Kidney tubule cell (primary cell): ENCODE results near the gene SLC66A3.

Experiments used
- DNase-seq: peaks from one replicate; pipeline ENCODE4 v3.0.0-alpha.2; 2018; ENCODE audit warnings: low spot score

The SLC66A3 gene

DNA sequence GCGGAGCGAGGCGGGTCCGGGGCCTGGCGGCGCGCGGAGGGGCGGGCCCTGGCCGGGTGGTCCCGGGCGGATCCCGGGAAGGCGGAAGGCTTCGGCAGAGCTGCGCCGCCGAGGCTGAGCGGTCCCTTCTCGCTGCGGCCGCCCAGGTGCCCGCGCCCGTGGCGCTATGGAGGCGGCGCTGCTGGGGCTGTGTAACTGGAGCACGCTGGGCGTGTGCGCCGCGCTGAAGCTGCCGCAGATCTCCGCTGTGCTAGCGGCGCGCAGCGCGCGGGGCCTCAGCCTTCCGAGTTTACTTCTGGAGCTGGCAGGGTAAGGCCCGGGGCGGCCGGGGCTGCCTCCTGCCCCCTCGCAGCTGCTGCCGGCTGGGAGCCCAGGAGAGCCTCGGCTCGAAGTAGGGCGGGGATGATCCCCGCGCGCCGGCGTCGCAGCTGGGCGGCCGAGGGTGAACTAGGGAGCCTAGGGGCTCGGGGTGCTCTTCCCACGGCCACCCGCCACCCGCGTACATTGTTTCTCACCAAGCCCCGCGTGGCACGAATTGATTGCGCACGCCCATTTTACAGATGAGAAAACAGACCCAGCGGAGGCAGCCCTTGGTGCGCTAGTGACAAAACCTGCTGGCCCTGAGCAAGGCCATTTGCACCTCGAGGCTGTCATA, at the start of gene SLC66A3:
Gene SLC66A3, plus strand, starts transcription at position 87 of the 655 bp plus-strand sequence. Its CDS starts 80 bp downstream, at position 167.
- DNase-seq = peak; percentile 89

DNA sequence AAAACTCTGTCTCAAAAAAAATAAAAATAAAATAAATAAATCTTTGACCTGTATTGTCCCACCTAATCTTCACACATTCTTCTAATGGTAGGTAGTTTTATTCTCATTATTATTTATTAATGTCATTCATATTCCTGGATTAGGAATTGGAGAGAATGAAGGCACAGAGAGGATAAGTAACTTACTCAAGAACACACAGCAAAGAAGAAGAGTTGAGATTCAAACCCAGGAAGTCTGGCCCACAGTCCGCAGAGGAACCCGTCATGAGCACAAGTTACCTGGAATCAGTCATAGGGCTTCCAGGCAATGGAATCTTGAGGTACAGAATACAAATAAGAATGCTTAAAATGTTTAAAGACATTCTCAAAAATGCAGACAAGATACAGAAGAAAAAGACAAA, 46.3 kb upstream of the SLC66A3 start:
- DNase-seq = no peak

DNA sequence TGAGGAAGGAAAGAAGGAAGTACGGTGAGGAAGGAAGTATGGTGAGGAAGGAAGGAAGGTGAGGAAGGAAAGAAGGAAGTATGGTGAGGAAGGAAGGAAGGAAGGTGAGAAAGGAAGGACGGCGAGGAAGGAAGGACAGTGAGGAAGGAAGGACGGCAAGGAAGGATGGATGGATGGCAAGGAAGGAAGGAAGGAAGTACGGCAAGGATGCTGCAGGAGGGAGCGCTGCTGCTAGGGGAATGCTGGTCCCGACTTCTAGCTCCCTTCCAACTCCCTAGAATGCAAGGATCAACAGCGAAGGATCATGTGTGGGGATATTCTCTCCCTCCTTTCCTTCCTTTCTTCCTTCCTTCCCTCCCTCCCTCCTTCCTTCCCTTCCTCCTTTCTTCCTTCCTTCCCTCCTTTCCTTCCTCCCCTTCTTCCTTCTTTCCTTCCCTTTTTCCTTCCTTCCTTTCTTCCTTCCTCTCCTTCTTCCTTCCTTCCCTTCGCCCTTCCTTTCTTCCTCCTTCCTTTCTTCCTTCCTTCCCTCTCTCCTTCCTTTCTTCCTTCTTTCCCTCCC, 42.3 kb upstream of the SLC66A3 start:
- no peak for DNase-seq

DNA sequence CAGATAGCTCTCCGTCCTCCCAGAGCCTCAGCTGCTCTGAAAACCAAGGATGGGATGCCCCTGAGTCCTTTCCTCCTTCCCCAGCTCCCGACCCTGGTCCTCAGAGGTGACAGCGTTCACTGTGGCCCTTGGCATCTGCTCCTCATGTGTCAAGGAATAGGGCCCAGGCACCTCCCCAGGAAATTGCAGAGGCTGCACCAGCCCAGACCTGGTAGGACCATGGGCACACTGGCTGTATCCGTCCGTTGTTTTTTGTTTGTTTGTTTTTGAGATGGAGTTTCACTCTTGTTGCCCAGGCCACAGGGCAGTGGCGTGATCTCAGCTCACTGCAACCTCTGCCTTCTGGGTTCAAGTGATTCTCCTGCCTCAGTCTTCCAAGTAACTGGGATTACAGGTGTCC, 37.5 kb upstream of the SLC66A3 start:
- no peak for DNase-seq

DNA sequence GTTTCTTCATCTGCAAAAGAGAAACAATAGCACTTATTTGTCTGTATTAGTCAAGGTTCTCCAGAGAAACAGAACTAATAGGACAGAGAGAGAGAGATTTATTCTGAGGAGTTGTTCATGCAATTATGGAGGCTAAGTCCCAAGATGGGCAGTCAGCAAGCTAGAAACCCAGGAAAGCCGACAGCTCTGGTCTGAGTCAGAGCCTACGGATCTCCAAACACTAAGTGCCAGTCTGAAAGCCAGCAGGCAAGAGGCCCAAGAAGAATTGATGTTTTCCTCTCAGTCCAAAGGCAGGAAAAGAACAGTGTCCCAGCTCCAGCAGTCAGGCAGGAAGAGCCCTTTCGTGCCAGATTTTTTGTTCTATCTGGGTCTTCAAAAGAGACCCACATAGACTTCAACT, 36.5 kb upstream of the SLC66A3 start:
- no peak for DNase-seq

DNA sequence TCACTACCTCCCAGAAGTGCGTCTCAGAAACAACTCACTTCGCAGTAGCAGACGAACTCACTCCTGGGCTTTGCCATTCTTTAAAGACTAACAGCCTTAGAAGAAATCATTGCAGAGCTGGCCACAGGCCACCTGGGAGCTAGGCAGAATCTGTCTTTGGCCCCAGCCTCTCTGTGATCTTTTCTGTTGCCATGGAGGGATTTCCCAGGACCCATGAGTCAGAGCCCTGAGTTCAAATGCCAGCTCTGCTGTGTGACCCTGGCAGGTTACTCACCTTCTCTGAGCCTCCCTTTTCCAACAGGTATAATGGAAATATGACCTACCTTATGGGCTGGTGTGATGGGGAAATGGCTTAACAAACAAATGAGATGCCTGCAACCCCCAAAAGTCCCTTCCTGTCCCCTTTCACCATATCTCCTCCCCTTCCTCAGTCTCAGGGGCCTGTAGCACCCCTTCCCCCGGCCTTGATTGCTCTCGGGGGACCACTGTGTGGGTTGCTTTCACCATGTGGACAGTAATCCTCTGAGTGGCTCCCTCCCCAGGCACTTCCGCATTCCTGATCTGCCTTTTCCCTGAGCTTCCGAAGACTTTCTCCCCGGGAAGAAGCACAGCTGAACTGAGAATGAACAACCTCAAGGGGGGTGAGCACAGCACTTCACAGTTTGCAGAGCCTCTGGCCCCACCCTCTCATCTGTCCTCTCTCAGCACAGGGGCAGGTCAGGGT, 34.0 kb upstream of the SLC66A3 start:
- DNase-seq = peak; percentile 36

DNA sequence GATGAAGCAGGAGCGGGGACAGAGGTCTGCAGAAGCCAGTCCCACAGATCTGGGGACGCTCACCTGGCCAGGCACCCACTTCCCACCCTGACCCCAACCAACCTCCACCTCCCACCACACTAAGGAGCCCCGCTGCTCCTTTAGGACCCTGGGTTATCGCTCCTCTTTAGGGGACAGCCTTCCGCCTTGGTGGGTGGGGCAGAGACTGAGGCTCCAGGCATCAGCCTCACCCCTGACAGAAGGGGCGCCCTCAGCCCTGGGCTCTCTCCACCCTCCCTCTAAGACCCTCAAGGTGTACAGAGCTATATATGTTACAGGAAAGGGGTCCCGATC, 33.5 kb upstream of the SLC66A3 start:
- no peak for DNase-seq

DNA sequence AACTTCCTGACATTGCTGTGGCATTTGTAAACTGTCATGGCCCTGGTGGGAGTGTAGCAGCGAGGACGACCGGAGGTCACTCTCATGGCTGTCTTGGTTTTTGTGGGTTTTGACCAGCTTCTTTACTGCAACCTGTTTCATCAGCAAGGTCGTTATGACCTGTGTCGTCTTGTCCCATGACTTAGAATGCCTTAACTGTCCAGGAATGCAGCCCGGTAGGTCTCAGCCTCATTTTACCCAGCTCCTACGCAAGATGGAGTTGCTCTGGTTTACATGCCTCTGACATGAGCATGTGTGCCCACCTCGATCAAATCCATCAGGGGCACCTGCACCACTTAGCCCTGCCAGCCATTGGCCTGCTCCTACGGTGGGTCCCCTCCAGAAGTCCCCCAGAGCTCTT, 32.9 kb upstream of the SLC66A3 start:
- no peak for DNase-seq

DNA sequence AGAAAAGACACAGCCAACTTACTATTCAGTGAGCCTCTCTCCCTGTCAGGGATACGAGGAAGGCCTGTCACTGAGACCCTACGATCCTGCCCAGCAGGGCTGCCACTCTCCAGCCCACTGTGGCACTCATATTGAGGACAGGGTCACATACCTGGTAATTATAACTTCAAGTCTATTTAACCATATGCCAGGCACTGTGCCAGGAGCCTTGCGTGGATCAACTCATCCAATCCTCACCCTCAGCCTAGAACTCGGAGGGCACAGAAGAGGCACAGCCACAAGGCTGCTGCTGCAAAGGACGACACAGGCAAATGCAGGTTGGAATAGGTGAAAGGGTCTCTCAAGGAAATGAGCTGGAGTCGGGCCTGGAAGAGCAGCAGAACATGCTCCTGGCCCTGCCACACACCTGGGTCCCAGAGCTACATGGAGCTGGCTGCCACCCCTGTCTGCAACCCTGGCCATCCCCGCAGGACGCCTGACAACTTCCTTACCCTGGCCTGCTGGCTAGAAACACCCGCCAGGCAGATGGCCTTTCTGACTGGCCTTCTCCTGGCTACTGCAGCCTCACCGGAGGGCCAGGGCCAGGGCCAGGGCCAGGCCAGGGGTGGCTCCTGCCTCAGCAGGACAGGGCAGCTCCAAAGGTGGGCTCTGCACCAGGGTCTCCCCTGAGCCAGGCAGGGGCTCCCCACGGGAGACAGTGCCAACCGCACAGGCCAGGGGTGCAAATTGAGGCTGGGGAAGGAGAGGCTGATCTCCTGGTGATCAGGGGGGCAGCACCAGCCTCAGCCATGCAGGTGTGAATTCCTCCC, 32.1 kb upstream of the SLC66A3 start:
- no peak for DNase-seq

DNA sequence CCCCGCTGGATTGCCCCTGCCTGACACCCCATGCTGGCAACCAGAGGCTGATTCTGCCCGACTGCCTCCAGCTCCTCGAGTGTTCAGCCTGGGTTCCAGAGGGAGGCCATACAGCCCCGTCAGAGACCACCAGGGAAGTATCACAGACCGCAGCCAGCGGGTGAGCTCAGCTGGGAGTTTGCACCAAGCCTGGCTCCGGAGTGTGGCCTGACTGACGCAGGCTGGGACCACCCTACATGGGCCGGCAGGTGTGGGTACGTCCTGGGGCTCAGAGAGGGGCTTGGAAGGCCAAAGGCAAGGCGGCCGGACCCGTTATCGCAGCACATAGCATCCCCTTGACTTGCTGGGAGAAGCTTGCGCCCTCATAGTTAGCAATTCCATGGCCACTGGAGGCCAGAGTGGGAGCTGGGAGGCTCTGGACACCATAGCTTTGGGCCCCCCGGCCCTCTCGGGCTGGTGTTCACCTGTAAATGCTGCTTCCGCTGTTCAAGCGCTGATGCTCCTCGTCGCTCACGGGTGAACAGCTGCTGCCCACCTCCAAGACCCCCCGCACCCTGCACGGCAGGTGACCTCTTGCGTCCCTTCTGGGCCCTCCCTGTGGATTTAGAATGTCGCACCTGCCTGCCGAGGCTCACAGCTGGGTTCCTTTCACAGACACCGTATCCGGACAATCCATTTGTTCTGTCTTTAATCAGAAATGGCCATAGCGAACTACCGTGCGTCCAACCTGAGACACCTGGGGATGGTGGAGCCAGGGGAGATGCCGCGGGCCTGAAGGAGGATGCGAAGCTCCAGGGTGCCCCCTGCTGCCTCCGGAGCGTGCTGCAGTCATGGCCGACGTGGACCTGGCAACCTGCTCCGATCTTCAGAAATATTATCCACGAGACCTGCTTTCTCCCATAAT, 31.2 kb upstream of the SLC66A3 start:
- peak; percentile 73 for DNase-seq

DNA sequence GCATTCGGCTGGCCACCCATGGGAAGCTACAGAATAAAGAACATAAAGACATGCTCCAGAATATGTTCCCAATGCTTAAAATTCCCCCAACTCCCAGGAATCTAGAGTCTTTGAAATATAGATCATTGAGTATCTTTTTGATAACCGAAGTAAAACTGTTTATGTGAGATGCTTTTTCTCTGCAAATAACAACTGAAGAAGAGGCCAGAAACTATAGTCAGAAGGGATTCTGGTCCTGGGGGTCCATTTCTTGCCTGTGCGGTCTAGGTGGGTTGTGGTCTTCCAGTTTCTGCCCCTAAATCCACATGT, 30.6 kb upstream of the SLC66A3 start:
- DNase-seq = no peak

DNA sequence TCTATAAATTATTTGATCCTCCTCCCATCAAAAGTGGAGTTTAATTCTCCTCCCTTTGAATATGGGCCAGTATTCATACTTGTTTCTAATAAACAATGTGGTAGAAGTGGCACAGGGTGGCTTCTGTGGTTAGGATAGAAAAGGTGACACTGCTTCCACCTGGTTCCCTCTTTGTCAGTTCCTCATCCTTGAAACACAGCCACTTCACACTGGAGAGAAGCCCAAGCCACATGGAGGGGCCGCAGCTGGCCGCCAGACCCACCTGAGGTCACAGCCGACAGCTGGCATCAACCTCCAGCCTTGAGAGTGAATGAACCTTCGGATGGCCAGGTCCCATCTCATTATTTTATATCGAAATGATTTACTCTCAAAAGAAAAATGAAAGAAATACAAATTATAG, 27.5 kb upstream of the SLC66A3 start:
- DNase-seq = no peak

DNA sequence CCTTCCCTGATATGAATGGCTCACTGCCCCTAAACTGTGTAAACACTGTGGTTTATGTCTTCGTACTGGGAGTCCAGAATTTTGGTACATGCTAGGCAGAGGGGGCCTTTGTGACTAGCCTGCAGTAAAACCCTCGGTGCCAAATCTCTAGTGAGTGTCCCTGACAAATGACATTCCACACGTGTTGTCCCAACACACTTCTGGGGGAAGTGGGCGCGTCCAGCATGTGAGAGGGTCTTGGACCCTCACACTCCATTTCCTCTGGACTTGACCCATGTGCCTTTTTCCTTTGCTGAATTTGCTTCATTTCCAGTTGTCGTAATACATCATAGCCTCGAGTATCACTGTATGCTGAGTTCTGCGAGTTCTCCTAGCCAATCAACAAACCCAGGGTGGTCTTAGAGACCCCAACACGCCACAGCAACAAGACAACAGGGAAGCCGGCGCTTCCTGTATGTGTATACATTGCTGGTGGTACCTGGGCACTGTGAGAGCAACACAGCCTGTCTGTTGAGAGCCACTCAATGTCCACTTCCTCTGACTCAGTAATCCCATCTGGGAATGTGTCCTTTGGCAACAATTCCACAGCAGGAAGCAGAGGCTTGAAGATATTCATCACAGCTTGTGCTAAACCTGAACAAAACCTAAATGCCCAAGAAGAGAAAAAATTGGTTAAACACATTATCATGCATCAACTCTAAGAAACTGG, 26.9 kb upstream of the SLC66A3 start:
- DNase-seq = peak; percentile 67

DNA sequence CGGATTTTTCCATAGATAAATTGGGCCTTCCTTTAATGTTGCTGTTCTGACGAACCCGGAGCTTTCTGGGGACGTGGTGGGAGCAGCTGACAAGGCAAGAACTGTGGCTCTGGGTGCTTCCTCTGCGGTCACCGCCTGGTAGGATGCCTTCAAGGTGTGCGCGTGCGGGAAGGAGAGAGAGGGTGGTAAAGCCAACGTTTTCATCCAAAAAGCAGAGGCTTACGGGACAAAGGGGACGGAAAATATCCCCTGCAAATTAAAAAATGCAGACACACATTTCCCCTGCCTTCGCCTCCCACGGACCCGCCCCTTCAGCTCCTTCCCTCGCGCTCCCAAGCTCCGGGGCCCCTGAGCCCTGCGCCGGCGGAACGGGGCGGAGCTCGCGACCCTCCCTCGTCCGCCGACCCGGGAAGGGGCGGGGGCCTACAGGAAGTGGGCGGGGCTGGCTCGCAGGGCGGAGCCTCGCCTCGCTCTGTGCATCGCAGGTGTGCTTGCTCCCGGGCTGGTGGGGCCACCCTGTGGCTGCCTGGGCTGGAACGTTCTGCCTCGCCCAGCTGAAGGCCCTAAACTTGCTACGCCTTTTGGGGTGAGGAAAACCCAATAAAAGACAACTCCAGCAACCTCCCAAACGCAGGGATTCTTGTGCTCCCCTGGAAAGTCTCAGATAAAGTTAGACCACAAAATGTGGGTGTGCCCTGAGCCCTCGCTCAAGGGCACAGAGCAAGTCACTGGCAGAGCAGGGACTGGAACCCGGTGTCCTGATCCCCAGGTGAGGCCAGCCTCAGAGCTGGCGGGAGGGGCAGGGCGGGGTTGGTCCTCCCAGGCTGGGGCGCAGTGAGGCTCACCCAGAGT, 25.4 kb upstream of the SLC66A3 start:
- peak; percentile 67 for DNase-seq

DNA sequence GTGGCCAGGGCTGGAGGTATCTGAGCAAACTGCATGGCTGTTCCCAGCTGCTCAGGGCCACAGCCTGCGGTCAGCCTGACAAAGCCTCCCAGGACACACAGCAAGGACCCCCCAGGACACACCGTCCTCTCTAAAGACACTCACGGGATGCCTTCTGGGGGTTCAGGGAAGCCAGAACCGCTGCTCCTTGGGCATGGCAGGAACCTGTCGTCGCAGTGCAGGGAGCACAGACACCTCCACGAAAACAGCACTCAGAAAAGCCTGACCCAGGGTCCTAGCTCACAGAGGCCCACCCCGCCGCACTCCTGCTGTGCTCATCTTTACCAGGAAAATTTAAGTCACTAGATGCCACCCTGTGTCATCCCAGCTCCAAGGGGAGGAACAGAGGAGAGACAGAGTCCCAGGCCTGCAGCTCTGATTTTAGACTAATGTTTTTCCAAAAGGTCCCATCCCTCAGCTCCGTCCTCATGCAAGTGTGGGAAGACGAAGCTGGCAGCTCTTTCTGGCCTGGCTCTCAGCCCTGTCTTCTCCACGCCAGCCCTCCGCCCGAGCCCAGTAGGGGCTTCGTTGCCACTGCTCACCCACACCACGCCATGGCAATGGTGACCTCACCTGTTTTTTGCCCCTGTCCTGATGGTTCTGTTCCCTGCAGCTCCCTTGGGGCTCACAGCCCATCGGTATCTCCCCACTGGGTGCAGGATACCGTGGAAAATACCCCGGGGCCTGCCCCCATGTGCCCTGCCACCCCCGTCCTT, 23.9 kb upstream of the SLC66A3 start:
- no peak for DNase-seq

DNA sequence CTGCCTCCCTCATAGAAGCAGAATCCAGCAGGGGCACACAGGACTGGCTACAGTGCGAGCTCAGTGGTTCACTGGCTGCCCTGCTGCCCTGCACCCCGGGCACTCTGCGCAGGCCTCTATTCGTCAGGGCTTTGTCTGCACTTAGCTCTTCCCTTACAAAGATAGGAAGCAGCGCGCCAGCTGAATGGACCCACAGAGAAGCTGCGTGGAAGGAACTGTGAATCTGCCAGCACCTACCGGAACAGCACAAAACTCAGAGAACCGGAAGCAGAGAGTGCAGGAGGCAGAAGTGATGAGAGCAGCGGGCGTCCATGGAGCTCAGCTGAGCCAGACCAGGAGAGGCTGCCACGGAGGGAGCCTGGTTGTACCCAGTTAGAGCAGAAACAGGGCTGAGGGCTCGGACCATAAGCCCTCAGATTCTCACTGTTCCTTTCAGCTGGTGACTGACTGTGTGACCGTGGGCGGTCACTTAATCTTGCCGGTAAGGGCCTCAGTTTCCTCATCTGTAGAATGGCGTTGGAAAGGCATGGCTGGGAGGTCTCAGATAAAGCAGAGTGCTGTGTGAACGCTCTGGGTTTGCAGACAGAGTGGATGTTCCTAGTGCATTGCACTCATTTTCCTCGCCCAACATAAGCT, 23.1 kb upstream of the SLC66A3 start:
- no peak for DNase-seq

DNA sequence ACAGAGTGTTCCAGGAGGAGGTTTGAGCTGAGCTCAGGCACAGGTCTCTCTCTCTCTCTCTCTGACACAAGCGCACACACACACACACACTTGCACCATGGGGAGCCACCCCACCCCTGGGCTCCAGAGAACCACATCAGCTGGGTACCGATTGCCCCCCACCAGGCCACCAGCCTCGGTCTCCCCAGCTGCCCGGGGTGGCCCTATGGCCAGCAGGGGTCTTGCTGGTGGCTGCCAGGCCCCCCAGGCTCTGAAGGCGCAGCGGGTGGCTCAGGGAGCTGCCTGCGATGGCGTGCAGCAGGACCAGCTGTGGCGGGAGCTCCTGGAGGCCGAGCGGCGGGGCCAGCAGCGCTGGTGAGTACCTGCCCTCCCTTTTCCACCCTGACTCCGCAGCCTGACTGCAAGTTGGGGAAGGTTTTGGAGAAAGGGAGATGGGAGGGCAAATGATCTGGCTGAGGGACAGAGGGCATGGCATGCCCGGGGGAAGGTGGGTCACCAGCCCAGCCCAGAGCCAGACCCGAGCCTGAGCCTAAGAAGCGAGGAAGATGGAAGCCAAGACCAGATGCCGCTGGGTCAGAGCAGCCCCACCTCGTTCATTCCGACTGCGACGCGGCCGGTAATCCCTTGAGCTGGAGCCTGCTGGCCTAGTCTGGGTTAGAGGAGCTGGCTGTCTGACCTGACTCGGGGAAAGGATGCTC, 21.9 kb upstream of the SLC66A3 start:
- DNase-seq = no peak

DNA sequence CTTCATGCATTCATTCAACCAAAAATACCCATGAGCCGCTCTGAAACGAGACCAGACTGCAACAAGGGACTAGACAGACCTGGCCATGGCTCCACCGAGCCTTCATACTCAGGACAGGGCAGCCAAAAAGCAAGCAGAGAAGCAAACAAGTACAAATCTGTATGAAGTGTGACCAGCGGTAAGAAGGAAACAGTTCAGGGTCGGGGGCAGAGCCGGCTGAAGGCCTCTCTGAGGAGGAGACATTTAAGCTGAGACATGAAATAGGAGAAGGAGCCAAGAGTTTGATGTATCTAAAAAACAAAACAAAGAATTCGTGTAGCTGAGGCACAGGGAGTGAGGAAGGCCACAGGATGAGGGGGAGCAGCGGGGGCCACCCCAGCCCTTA, 21.3 kb upstream of the SLC66A3 start:
- DNase-seq = no peak

DNA sequence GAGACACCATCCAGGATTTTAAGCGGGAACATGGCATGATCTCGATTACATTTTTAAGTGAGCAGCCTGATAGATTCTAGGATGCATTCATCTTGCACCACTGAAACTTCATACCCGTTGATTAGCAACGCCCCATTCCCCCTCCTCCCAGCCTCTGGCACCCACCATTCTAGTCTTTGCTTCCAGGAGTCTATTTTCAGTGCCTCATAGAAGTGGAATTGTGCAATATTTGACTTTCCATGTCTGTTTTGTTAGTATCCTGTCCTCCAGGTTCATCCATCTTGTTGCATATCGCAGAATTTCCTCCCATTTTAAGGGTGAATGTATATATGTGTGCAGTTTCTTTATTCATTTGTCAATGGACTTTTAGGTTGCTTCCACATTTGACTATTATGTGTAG, 20.9 kb upstream of the SLC66A3 start:
- DNase-seq = no peak
